SH-SY5Y (cell line): Measurements from ENCODE around the gene ELMO1.

Experiments used
- GATA2 ChIP-seq: IDR thresholded peaks from 2 replicates; pipeline ENCODE4 v1.6.1; 2011; ENCODE audit warnings: mild to moderate bottlenecking, low read depth, low read length
- GATA3 ChIP-seq: IDR thresholded peaks from 2 replicates; pipeline ENCODE4 v1.6.1; 2011; ENCODE audit warnings: low read depth, mild to moderate bottlenecking, low read length, moderate library complexity

GRCh38 chr7:36863901-36864701 lies 584.6 kb downstream of the ELMO1 start:
- TF ChIP-seq GATA2 (peak; percentile 34; the same call in 1 of the 2 replicates), GATA3 (no peak)
